Thoracic aorta (tissue), 2 donors: Measurements from ENCODE around the gene FBN3. TPM values are rescaled to one million over a fixed set of nuclear protein-coding genes. Genes with fewer than 3 reads are reported as not detected.

Experiments used
- ATAC-seq: fragments of 150-250 bp; one replicate; pipeline ENCODE4 v1.8.0; 2017; ENCODE audit warnings: low read depth; ENCODE audit not compliant: insufficient number of reproducible peaks, low FRiP score
- DNase-seq: peaks from one replicate; pipeline ENCODE4 v3.0.0-alpha.2; 2020; ENCODE audit warnings: low spot score
- H3K27ac ChIP-seq, 2 donors: fragments of 200-600 bp; sonication (generic); 1 replicate in 1 of 2; 2 replicates in 1 of 2; pipeline ENCODE4 v1.5.1; 2016; ENCODE audit warnings: mild to moderate bottlenecking in 2 of 2, moderate library complexity in 2 of 2
- H3K27me3 ChIP-seq: fragments of 200-600 bp; sonication (generic); replicated peaks from 2 replicates; pipeline ENCODE4 v1.6.0; 2016; ENCODE audit warnings: mild to moderate bottlenecking; ENCODE audit not compliant: insufficient read depth
- H3K36me3 ChIP-seq: fragments of 200-600 bp; sonication (generic); one replicate; pipeline ENCODE4 v1.5.1; 2016
- H3K4me1 ChIP-seq, 2 donors: fragments of 200-600 bp; sonication (generic); 1 replicate in 1 of 2; 2 replicates in 1 of 2; pipeline versions ENCODE4 v1.5.1 to v1.6.0; 2016; ENCODE audit warnings: low read depth in 2 of 2, mild to moderate bottlenecking in 1 of 2; ENCODE audit not compliant: control insufficient read depth in 1 of 2
- H3K4me3 ChIP-seq: fragments of 200-600 bp; sonication (generic); 2 replicates; pipeline ENCODE4 v1.5.1; 2016; ENCODE audit warnings: mild to moderate bottlenecking
- H3K9me3 ChIP-seq: fragments of 200-600 bp; sonication (generic); 2 replicates; pipeline ENCODE4 v1.5.1; 2016
- total RNA-seq, 2 donors: library from RNA; depleted of rRNA; stranded (reverse); fragments of >200 nt; gene quantifications; one replicate each; pipeline versions ENCODE4 v1.1.0 to v1.2.3, GENCODE V29; 2016
- TF ChIP-seq, protein P1 (sequence below): fragments of 200-600 bp; sonication (generic); IDR thresholded peaks from one replicate; pipeline ENCODE4 v1.5.1; 2019; ENCODE audit warnings: antibody characterized with exemption

FBN3 gene
- total RNA-seq, 2 donors from 2014 or later = not detected

DNA sequence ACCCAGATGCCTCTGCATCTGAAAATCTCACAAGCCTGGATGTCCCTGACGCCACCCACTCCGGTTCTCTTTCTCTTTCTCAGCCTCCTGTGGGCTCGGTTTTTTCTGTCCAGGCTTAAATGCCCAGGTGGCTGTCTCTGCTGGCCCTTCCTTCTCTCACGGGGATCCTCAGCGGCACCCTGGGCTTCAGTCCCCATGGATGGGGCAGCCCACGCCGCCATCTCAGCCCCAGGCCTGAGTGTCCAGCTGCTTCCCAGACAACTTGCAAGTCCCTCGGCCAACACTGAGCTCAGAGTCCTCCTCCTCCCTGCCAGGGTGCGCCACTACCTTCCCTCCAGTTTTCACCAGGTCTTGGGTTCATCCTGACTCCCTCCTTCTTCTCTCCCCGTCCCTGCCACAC, 6.4 kb downstream of the FBN3 start:
- DNase-seq = no peak
- Histone ChIP-seq H3K4me3 (no peak overlapping the region), H3K36me3 (no peaks in the 10 kb centered on the region), H3K27me3 (no peaks in the 10 kb centered on the region), H3K4me1 (peaks cover 0 to 7% of the 10 kb centered on the region in 2 donors), H3K9me3 (no peaks in the 10 kb centered on the region), H3K27ac (no peak overlapping the region)
- TF ChIP-seq, protein P1, sequence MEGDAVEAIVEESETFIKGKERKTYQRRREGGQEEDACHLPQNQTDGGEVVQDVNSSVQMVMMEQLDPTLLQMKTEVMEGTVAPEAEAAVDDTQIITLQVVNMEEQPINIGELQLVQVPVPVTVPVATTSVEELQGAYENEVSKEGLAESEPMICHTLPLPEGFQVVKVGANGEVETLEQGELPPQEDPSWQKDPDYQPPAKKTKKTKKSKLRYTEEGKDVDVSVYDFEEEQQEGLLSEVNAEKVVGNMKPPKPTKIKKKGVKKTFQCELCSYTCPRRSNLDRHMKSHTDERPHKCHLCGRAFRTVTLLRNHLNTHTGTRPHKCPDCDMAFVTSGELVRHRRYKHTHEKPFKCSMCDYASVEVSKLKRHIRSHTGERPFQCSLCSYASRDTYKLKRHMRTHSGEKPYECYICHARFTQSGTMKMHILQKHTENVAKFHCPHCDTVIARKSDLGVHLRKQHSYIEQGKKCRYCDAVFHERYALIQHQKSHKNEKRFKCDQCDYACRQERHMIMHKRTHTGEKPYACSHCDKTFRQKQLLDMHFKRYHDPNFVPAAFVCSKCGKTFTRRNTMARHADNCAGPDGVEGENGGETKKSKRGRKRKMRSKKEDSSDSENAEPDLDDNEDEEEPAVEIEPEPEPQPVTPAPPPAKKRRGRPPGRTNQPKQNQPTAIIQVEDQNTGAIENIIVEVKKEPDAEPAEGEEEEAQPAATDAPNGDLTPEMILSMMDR = no peak
- no peak for ATAC-seq

DNA sequence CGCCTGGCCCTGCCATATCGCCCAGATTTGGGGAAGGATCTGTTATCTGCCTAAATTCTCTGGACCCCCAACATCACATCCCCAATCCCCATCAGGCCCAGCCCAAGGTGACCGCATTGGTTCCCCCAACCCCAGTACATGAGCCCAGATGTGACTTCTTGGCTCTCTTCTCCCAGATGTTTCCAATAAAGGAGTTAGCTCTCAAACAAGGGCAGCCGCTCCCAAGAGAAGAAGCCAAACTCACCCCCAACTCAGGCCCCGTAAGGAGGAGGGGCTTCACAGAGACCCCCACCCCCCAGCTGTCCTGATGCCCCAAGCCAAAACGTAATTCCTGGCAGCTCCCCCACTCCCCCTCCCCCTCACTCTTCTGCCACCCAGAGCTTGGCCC, 6.9 kb downstream of the FBN3 start:
- Histone ChIP-seq H3K4me1 (peaks cover 0 to 7% of the 10 kb centered on the region in 2 donors), H3K27ac (no peak overlapping the region), H3K36me3 (no peaks in the 10 kb centered on the region), H3K27me3 (no peaks in the 10 kb centered on the region), H3K4me3 (no peak overlapping the region), H3K9me3 (no peaks in the 10 kb centered on the region)
- TF ChIP-seq, protein P1 = no peak
- DNase-seq = no peak
- ATAC-seq = no peak

DNA sequence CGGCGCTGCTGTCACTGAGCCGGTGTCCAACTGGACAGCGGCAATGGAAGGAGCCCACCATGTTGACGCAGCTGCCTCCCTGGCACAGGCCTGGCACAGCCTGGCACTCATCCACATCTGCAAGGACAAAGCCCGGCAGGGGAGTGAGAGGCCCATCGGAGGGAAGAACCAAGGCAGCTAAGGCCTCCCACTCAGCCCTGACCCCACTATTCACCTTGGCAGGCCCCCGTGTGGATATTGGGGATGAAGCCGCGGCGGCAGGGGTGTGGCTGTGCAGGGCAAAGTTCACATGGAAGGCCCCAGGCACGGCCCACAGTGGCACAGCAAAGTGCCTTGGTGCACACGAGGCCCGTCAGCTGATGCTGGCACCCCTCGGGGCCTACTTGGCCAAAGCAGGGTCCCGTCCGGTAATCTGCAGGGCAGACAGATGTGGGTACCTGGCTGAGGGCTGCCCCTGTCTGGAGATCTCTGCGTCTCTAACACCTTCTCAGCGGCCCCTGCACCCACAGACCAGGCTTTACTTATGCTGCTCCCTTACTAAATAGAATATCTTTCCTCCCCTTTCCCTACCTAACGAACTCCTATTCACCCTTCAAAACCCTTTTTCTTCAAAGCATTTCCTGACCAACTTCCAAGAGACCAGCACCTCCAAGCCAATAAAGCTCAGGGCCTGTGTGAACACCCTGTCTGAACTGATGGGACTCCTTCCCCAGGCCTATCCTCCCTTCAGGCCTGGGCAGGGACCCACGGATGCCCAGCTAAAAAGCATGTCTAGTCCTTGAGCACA, 7.5 kb downstream of the FBN3 start:
- H3K9me3 ChIP-seq = no peaks in the 10 kb centered on the region
- ATAC-seq = no peak
- no peak for DNase-seq
- H3K27me3 ChIP-seq = no peaks in the 10 kb centered on the region
- no peak overlapping the region for H3K4me3 ChIP-seq
- TF ChIP-seq, protein P1 = no peak
- no peaks in the 10 kb centered on the region for H3K36me3 ChIP-seq
- H3K27ac ChIP-seq = no peak overlapping the region
- H3K4me1 ChIP-seq = peaks cover 0 to 7% of the 10 kb centered on the region in 2 donors

DNA sequence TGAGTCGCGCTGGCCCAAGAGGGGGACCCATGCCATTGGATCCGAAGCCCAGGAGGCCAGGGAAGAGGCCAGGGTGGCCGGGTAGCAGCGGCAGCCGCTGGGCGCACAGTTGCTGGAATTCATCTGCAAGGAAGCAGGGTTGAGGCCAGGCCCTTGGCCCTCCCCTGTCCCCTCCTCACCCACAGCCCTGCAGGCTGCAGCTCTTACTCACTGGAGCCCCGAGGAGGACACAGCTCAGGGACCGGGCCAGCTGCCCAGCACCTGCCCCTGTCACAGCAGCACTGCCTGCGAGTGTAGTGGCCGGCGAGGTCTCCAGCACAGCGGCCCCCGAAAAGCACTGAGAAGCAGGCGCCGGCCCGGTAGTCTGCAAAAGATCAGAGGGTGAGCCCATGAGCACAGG, 11.2 kb downstream of the FBN3 start:
- no peak for ATAC-seq
- Histone ChIP-seq H3K4me3 (no peak overlapping the region), H3K36me3 (no peaks in the 10 kb centered on the region), H3K4me1 (peaks cover 0 to 4% of the 10 kb centered on the region in 2 donors), H3K27me3 (no peaks in the 10 kb centered on the region), H3K27ac (no peak overlapping the region), H3K9me3 (no peaks in the 10 kb centered on the region)
- no peak for DNase-seq
- TF ChIP-seq, protein P1 = no peak

DNA sequence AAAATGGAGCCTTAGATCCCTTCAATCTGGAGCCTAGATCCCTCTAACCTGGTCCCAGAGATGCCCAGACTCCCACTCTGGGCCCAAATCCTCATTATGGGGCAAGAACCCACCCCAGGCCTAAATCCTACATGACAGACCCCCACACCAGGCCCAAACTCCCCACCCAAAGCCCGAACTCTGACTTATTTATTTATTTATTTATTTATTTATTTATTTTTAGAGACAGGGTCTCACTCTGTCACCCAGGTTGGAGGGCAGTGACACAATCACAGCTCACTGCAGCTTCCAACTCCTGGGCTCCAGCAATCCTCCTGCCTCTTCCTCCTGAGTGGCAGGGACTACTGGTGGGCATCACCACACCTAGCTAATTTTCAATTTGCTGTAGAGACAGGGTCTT, 12.0 kb downstream of the FBN3 start:
- no peak overlapping the region for H3K4me3 ChIP-seq
- H3K27ac ChIP-seq = no peak overlapping the region
- no peaks in the 10 kb centered on the region for H3K36me3 ChIP-seq
- H3K4me1 ChIP-seq = no peaks in the 10 kb centered on the region
- ATAC-seq (no peak), DNase-seq (no peak)
- H3K27me3 ChIP-seq = no peaks in the 10 kb centered on the region
- H3K9me3 ChIP-seq = no peaks in the 10 kb centered on the region
- TF ChIP-seq, protein P1 = no peak
